Coronary artery (tissue), 2 donors: ENCODE results near the gene LPAR2.

ENCODE experiments used
- DNase-seq: peaks from one replicate; pipeline ENCODE4 v3.0.0-alpha.2; 2017; ENCODE audit warnings: low spot score
- H3K27ac ChIP-seq, 2 donors: fragments of 200-600 bp; sonication (generic); one replicate each; pipeline ENCODE4 v1.5.1; 2016 to 2019
- H3K4me3 ChIP-seq: fragments of 200-600 bp; sonication (generic); 2 replicates; pipeline ENCODE4 v1.5.1; 2016; ENCODE audit warnings: mild to moderate bottlenecking, moderate library complexity
- CTCF ChIP-seq: fragments of 200-600 bp; sonication (generic); IDR thresholded peaks from one replicate; pipeline ENCODE4 v1.5.1; 2019; ENCODE audit warnings: antibody characterized with exemption

The LPAR2 gene

GRCh38 chr19:19657397-19657783, 29.4 kb upstream of the LPAR2 start:
- DNase-seq: no peak
- no peak for TF ChIP-seq CTCF
- Histone ChIP-seq H3K4me3 (no peak overlapping the region), H3K27ac (no peak overlapping the region)

GRCh38 chr19:19656451-19657396, 28.7 kb upstream of the LPAR2 start:
- Histone ChIP-seq H3K4me3 (no peak overlapping the region), H3K27ac (no peak overlapping the region)
- TF ChIP-seq CTCF: no peak
- DNase-seq: no peak

DNA sequence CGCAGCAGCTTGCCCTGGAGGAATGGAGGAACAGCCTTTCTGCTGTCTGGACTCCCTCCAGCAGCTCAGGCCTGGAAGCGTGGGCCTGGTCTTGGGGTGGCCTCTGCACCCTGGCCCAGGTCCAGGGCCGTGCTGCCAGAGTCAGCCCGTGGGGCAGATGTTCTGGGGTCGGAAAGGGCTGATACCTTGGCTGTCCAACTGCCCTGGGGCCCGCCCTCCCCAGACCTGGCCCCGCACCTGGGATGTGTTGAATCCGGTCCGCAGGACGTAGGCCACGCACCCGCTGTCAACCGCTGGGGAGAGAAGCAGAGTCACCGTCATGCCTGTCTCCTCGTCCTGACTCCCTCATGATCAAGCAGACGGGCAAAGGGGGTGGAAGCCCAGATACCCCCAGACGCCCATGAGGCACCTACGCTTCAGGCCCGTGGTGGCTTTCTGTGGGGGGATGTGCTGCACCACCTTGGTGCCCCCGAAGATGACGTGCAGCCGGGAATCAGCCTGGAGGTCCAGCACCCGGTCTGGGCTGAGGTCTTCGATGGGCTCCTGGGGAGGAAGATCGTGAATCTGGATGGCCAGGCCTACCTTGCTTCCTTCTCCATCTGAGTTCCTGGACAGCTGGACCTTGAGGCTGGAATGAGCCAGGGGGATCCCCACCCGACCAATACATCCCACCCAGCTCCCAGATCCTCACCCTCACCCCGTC, 27.8 kb upstream of the LPAR2 start:
- no peak for DNase-seq
- H3K4me3 ChIP-seq: no peak overlapping the region
- TF ChIP-seq CTCF: no peak
- no peak overlapping the region for H3K27ac ChIP-seq

DNA sequence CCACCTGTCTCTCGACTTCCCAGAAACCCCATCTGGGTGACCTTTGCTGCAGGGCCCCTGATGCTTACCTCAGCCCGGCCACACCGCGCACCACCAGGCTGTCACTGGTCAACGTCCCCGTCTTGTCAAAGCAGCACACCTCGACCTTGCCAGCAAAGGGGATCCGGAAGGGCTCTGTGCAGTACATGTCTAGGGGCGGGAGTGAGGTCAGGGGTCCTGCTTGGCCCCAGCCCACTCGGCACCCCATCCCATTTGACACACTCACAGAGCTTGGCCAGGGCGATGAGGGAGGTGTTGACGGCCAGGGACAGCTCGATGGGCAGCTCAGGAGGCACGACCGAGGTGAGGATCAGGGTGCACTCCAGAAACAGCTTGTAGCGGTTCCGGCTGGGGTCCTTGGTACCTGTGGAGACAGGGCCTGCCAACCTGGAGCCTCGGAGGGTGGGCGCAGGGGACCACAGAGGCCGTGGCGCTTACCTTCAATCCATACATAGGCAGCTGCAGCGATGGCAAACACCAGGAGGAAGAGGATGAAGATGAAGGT, 27.1 kb upstream of the LPAR2 start:
- no peak for TF ChIP-seq CTCF
- DNase-seq: no peak
- no peak overlapping the region for H3K27ac ChIP-seq
- no peak overlapping the region for H3K4me3 ChIP-seq

- no peak for DNase-seq
These were observed 26.4 kb upstream of the LPAR2 start for GRCh38 chr19:19654441-19654840.

GRCh38 chr19:19653597-19654147, 25.7 kb upstream of the LPAR2 start:
- no peak for TF ChIP-seq CTCF
- no peak for DNase-seq
- H3K4me3 ChIP-seq: no peak overlapping the region
- no peak overlapping the region for H3K27ac ChIP-seq

More at GRCh38 chr19:19654441-19654840, 26.4 kb upstream of the LPAR2 start:
- no peak for TF ChIP-seq CTCF
- no peak overlapping the region for H3K4me3 ChIP-seq
- H3K27ac ChIP-seq: no peak overlapping the region
